CD1c-positive myeloid dendritic cell (primary cell): ENCODE data around the gene HUWE1.
"Not testable (repeated sequence)": the region's sequence is repeated elsewhere in the genome, so short reads cannot be mapped to it uniquely, and the experiment has no call there.

Source experiments
- DNase-seq: peaks from one replicate; pipeline ENCODE4 v3.0.0-alpha.2; 2016; ENCODE audit errors: extremely low spot score

The HUWE1 gene

GRCh38 chrX:53686151-53686885 is at the start of gene HUWE1:
Gene HUWE1 (minus strand): TSS chrX:53686719. CDS start chrX:53654107, 32,612 bp downstream.
- peak; percentile 68 for DNase-seq

GRCh38 chrX:53732797-53733196 is 46.3 kb upstream of the HUWE1 start:
- DNase-seq: no peak

GRCh38 chrX:53729751-53730150 is 43.2 kb upstream of the HUWE1 start:
- DNase-seq: no peak

- DNase-seq: no peak
Observed at GRCh38 chrX:53728506-53728905, 42.0 kb upstream of the HUWE1 start.

- no peak for DNase-seq
Observed at GRCh38 chrX:53724872-53725271, 38.4 kb upstream of the HUWE1 start.

GRCh38 chrX:53723381-53723780 is 36.9 kb upstream of the HUWE1 start:
- DNase-seq: no peak

GRCh38 chrX:53721610-53722009 is 35.1 kb upstream of the HUWE1 start:
- not testable (repeated sequence) for DNase-seq

- not testable (repeated sequence) for DNase-seq
Observed at GRCh38 chrX:53719666-53720065, 33.1 kb upstream of the HUWE1 start.

- no peak for DNase-seq
Observed at GRCh38 chrX:53718073-53718472, 31.6 kb upstream of the HUWE1 start.

GRCh38 chrX:53717205-53717604 is 30.7 kb upstream of the HUWE1 start:
- no peak for DNase-seq

- DNase-seq: no peak
Observed at GRCh38 chrX:53716328-53717088, 30.0 kb upstream of the HUWE1 start.

GRCh38 chrX:53715346-53715924 is 28.9 kb upstream of the HUWE1 start:
- no peak for DNase-seq

- peak; percentile 56 for DNase-seq
Observed at GRCh38 chrX:53714580-53715345, 28.2 kb upstream of the HUWE1 start.

- DNase-seq: peak; percentile 32
Observed at GRCh38 chrX:53713987-53714579, 27.6 kb upstream of the HUWE1 start.

- no peak for DNase-seq
Observed at GRCh38 chrX:53711436-53711835, 24.9 kb upstream of the HUWE1 start.

GRCh38 chrX:53704854-53705253 is 18.3 kb upstream of the HUWE1 start:
- DNase-seq: no peak

- no peak for DNase-seq
Observed at GRCh38 chrX:53704294-53704693, 17.8 kb upstream of the HUWE1 start.

GRCh38 chrX:53695946-53696549 is 9.5 kb upstream of the HUWE1 start:
- no peak for DNase-seq

- no peak for DNase-seq
Observed at GRCh38 chrX:53694642-53695041, 8.1 kb upstream of the HUWE1 start.

GRCh38 chrX:53688300-53688699 is 1.8 kb upstream of the HUWE1 start:
- DNase-seq: no peak

GRCh38 chrX:53685711-53686110 is 808 bp downstream of the HUWE1 start:
- DNase-seq: no peak
